Loucy (cell line): ENCODE data around the gene DLG2.

Experiments used
- H2AFZ ChIP-seq: fragments of 200-600 bp; sonication (generic); 2 replicates; pipeline ENCODE4 v1.6.0; 2016; ENCODE audit warnings: antibody characterized with exemption, mild to moderate bottlenecking, low read length, moderate library complexity
- H3F3A ChIP-seq: fragments of 200-600 bp; 2 replicates; pipeline ENCODE4 v1.6.0; 2016; ENCODE audit warnings: antibody characterized with exemption, low read depth, mild to moderate bottlenecking
- H3K27me3 ChIP-seq: fragments of 200-600 bp; sonication (generic); 2 replicates; pipeline ENCODE4 v1.6.1; 2014; ENCODE audit warnings: low read length, mild to moderate bottlenecking; ENCODE audit not compliant: insufficient read depth, poor library complexity, severe bottlenecking
- H3K36me3 ChIP-seq: fragments of 200-600 bp; sonication (generic); 2 replicates; pipeline ENCODE4 v1.6.1; 2016; ENCODE audit warnings: low read length; ENCODE audit not compliant: insufficient read depth
- H3K4me1 ChIP-seq: fragments of 200-600 bp; sonication (generic); 2 replicates; pipeline ENCODE4 v1.5.1; 2014; ENCODE audit warnings: low read length, mild to moderate bottlenecking; ENCODE audit not compliant: insufficient read depth, poor library complexity, severe bottlenecking
- H3K4me2 ChIP-seq: fragments of 200-600 bp; sonication (generic); 2 replicates; pipeline ENCODE4 v1.6.0; 2014; ENCODE audit warnings: antibody characterized with exemption, low read length, low read depth, mild to moderate bottlenecking; ENCODE audit not compliant: poor library complexity, severe bottlenecking
- H3K4me3 ChIP-seq: fragments of 200-600 bp; sonication (generic); 2 replicates; pipeline ENCODE4 v1.5.1; 2014; ENCODE audit warnings: low read length, mild to moderate bottlenecking, mixed read lengths; ENCODE audit not compliant: poor library complexity, severe bottlenecking
- H3K79me2 ChIP-seq: fragments of 200-600 bp; sonication (generic); 2 replicates; pipeline ENCODE4 v1.6.1; 2014; ENCODE audit warnings: low read length; ENCODE audit not compliant: insufficient read depth
- H3K9ac ChIP-seq: fragments of 200-600 bp; sonication (generic); 2 replicates; pipeline ENCODE4 v1.6.0; 2014; ENCODE audit warnings: mild to moderate bottlenecking, low read depth, low read length, moderate library complexity; ENCODE audit not compliant: poor library complexity, severe bottlenecking
- H3K9me2 ChIP-seq: fragments of 200-600 bp; sonication (generic); replicated peaks from 2 replicates; pipeline ENCODE4 v1.6.1; 2016; ENCODE audit warnings: low read depth, low read length, mixed read lengths
- H3K9me3 ChIP-seq: fragments of 200-600 bp; sonication (generic); 2 replicates; pipeline ENCODE4 v1.6.1; 2014; ENCODE audit warnings: mild to moderate bottlenecking, antibody characterized with exemption, low read length, low read depth; ENCODE audit not compliant: insufficient read depth
- H4K20me1 ChIP-seq: fragments of 200-600 bp; sonication (generic); 2 replicates; pipeline ENCODE4 v1.6.0; 2014; ENCODE audit warnings: antibody characterized with exemption, low read length, mild to moderate bottlenecking; ENCODE audit not compliant: insufficient read depth, poor library complexity, severe bottlenecking
- EZH2phosphoT487 ChIP-seq: fragments of 200-600 bp; IDR thresholded peaks from 2 replicates; pipeline ENCODE4 v1.6.1; 2018; ENCODE audit warnings: antibody characterized with exemption, mild to moderate bottlenecking, moderate library complexity, borderline replicate concordance
- TF ChIP-seq, protein P1 (sequence below): fragments of 200-600 bp; sonication (generic); conservative IDR thresholded peaks from 2 replicates; pipeline ENCODE4 v1.5.1; 2014; ENCODE audit warnings: mild to moderate bottlenecking, antibody characterized with exemption, low read length

The DLG2 gene

DNA sequence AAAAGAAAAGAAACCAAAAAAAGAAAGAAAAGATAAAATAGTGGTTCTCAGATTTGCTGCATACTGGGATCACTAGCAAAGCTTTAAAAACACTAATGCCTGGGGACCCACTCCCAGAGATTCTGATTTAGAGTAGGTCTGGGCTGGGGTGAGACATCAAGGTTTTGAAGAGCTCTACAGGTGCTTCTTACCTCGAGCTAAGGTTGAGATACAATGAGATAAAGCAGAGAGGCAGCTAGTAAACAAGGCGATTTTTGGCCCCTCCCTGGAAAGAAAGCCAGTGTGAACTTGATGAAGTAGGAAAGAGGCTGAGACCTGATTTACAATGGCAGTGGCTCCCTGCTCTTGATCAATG, 2013.4 kb downstream of the DLG2 start:
- no peak overlapping the region for H3K4me3 ChIP-seq
- no peak overlapping the region for H3K4me2 ChIP-seq
- no peaks in the 10 kb centered on the region for H3F3A ChIP-seq
- H3K27me3 ChIP-seq: no peaks in the 10 kb centered on the region
- no peaks in the 10 kb centered on the region for H3K9me3 ChIP-seq
- H3K4me1 ChIP-seq: no peaks in the 10 kb centered on the region
- H4K20me1 ChIP-seq: no peaks in the 10 kb centered on the region
- TF ChIP-seq, protein P1, sequence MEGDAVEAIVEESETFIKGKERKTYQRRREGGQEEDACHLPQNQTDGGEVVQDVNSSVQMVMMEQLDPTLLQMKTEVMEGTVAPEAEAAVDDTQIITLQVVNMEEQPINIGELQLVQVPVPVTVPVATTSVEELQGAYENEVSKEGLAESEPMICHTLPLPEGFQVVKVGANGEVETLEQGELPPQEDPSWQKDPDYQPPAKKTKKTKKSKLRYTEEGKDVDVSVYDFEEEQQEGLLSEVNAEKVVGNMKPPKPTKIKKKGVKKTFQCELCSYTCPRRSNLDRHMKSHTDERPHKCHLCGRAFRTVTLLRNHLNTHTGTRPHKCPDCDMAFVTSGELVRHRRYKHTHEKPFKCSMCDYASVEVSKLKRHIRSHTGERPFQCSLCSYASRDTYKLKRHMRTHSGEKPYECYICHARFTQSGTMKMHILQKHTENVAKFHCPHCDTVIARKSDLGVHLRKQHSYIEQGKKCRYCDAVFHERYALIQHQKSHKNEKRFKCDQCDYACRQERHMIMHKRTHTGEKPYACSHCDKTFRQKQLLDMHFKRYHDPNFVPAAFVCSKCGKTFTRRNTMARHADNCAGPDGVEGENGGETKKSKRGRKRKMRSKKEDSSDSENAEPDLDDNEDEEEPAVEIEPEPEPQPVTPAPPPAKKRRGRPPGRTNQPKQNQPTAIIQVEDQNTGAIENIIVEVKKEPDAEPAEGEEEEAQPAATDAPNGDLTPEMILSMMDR: no peak
- no peak for TF ChIP-seq EZH2phosphoT487
- no peaks in the 10 kb centered on the region for H3K36me3 ChIP-seq
- no peaks in the 10 kb centered on the region for H3K79me2 ChIP-seq
- no peak overlapping the region for H3K9ac ChIP-seq
- no peak overlapping the region for H2AFZ ChIP-seq
- H3K9me2 ChIP-seq: no peaks in the 10 kb centered on the region

DNA sequence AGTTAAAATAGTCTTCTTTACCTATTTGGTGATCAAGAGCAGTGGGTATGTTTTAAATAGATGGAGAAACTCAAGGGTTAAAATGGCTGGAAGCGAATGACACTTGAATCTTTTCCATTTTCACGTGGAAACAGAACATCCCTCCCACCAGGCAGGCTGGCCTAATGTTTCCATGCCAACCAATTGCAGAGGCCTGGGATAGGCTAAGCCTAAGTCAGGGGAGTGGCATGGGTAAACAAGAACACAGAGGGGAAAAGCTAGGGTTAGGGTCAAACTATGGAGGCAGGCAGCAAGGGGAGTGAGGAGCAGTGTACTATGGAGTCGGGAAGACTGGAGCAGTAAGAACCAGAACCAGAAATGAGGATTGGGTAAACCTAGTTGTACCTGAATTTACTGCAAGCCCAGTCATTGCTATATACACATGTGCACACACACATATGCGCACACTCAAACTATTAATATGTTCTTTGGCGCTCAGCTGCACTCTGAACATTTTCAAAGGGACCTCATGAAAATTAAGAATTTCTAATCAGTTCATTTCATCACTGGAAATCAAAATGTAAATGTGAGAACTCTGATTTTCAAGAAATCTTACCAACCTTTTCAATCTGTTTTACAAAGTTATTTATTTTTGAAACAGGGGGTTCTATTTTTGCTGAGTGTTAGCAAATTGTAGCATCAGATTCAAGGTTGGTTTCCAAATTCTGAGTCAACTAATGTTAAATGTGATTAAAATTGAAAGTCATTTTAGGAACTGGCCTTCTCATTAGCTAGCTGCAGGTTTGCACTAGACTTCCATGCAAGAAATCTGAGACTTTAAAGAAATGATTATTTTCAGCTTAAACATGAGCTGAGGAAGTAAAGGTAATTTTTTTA, 2014.0 kb downstream of the DLG2 start:
- no peaks in the 10 kb centered on the region for H3K27me3 ChIP-seq
- no peaks in the 10 kb centered on the region for H3K9me2 ChIP-seq
- H4K20me1 ChIP-seq: no peaks in the 10 kb centered on the region
- TF ChIP-seq EZH2phosphoT487: no peak
- TF ChIP-seq, protein P1: no peak
- H2AFZ ChIP-seq: no peak overlapping the region
- H3F3A ChIP-seq: no peaks in the 10 kb centered on the region
- no peaks in the 10 kb centered on the region for H3K36me3 ChIP-seq
- no peaks in the 10 kb centered on the region for H3K79me2 ChIP-seq
- no peaks in the 10 kb centered on the region for H3K4me1 ChIP-seq
- no peaks in the 10 kb centered on the region for H3K9me3 ChIP-seq
- no peak overlapping the region for H3K4me2 ChIP-seq
- no peak overlapping the region for H3K9ac ChIP-seq
- no peak overlapping the region for H3K4me3 ChIP-seq

DNA sequence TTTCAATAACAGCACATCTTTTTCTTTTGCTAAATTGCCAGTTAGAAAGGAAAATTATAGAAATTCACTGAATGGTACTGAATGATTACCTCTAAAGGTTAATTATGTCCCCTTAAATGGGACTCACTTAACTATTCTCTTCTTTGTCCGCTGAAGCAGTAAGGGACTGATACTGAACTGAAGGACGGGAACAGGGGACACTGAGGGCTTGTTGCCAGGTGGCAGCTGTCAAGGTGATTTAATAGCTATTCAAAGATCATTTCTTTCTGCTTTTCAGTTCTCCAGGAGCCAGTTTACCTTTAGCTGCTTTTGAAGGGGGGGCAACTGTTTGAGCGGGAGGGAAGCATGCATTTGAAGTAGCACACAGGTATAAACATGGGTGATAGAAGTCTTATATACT, 2015.5 kb downstream of the DLG2 start:
- H3K4me3 ChIP-seq: no peak overlapping the region
- no peaks in the 10 kb centered on the region for H3K27me3 ChIP-seq
- no peaks in the 10 kb centered on the region for H3K79me2 ChIP-seq
- no peak overlapping the region for H3K4me2 ChIP-seq
- H3K36me3 ChIP-seq: no peaks in the 10 kb centered on the region
- no peaks in the 10 kb centered on the region for H3K9me3 ChIP-seq
- TF ChIP-seq, protein P1: no peak
- no peak for TF ChIP-seq EZH2phosphoT487
- H3K4me1 ChIP-seq: no peaks in the 10 kb centered on the region
- no peaks in the 10 kb centered on the region for H3F3A ChIP-seq
- no peak overlapping the region for H2AFZ ChIP-seq
- H4K20me1 ChIP-seq: no peaks in the 10 kb centered on the region
- H3K9me2 ChIP-seq: no peaks in the 10 kb centered on the region
- no peak overlapping the region for H3K9ac ChIP-seq
